Smooth muscle cell (in vitro differentiated cells): ENCODE measurements around the gene SLC47A2. TPM values are rescaled to one million over a fixed set of nuclear protein-coding genes. Genes with fewer than 3 reads are reported as not detected.

Experiments used
- DNase-seq: peaks from one replicate; lab custom pipeline; 2025; ENCODE audit not compliant: unreplicated experiment; lab: John Stamatoyannopoulos, UW
- H2AFZ ChIP-seq: fragments of 200-600 bp; sonication (generic); 2 replicates; pipeline ENCODE4 v1.6.0; 2016; ENCODE audit warnings: antibody characterized with exemption, low read depth, mild to moderate bottlenecking
- H3F3A ChIP-seq: fragments of 200-600 bp; sonication (generic); 2 replicates; pipeline ENCODE4 v1.6.0; 2017; ENCODE audit warnings: antibody characterized with exemption, low read depth
- H3K27ac ChIP-seq: fragments of 200-600 bp; sonication (generic); 2 replicates; pipeline ENCODE4 v1.5.1; 2016; ENCODE audit warnings: low read depth, mild to moderate bottlenecking
- H3K27me3 ChIP-seq: fragments of 200-600 bp; sonication (generic); 2 replicates; pipeline ENCODE4 v1.6.1; 2016; ENCODE audit warnings: low read depth, mild to moderate bottlenecking
- H3K36me3 ChIP-seq: fragments of 200-600 bp; sonication (generic); 2 replicates; pipeline ENCODE4 v1.5.1; 2016; ENCODE audit warnings: low read depth
- H3K4me1 ChIP-seq: fragments of 200-600 bp; sonication (generic); 2 replicates; pipeline ENCODE4 v1.5.1; 2016; ENCODE audit warnings: low read depth
- H3K4me2 ChIP-seq: fragments of 200-600 bp; sonication (generic); 2 replicates; pipeline ENCODE4 v1.6.0; 2016; ENCODE audit warnings: mild to moderate bottlenecking
- H3K4me3 ChIP-seq: fragments of 200-600 bp; sonication (generic); 2 replicates; pipeline ENCODE4 v1.5.1; 2016; ENCODE audit warnings: mild to moderate bottlenecking
- H3K79me2 ChIP-seq: fragments of 200-600 bp; sonication (generic); 2 replicates; pipeline ENCODE4 v1.6.0; 2016; ENCODE audit warnings: low read depth, mild to moderate bottlenecking
- H3K9ac ChIP-seq: fragments of 200-600 bp; sonication (generic); 2 replicates; pipeline ENCODE4 v1.6.0; 2016; ENCODE audit warnings: low read depth
- H3K9me3 ChIP-seq: fragments of 200-600 bp; sonication (generic); replicated peaks from 2 replicates; pipeline ENCODE4 v1.5.1; 2016; ENCODE audit warnings: low read depth
- H4K20me1 ChIP-seq: fragments of 200-600 bp; sonication (generic); 2 replicates; pipeline ENCODE4 v1.6.0; 2016; ENCODE audit warnings: low read depth
- CTCF ChIP-seq: fragments of 200-600 bp; sonication (generic); IDR thresholded peaks from 2 replicates; pipeline ENCODE4 v1.5.1; 2017; ENCODE audit warnings: borderline replicate concordance, mild to moderate bottlenecking, antibody characterized with exemption; ENCODE audit not compliant: insufficient read depth, poor library complexity, severe bottlenecking
- WGBS: methylation state at CpG from one replicate; pipeline ENCODE4 v1.1.7; 2016; ENCODE audit warnings: low lambda C conversion rate; 5-methylcytosine and 5-hydroxymethylcytosine counted together
- polyA plus RNA-seq: library from polyadenylated mRNA; unstranded; fragments of >200 nt; fragmentation: Nextera tagmentation; extraction: Ambion mirVana; gene quantifications from 2 replicates; pipeline ENCODE4 v1.2.1, GENCODE V29; 2016
- total RNA-seq: library from RNA; depleted of rRNA; stranded (reverse); fragments of >200 nt; gene quantifications from 2 replicates; pipeline ENCODE4 v1.2.3, GENCODE V29; 2014

Gene SLC47A2
- total and polyA plus RNA-seq, 2 experiments from 2014 or later = not detected

GRCh38 chr17:19740933-19741332, 24.5 kb upstream of the SLC47A2 start:
- Histone ChIP-seq H2AFZ (no peak overlapping the region), H3K9me3 (no peaks in the 10 kb centered on the region), H4K20me1 (no peaks in the 10 kb centered on the region), H3K4me3 (no peak overlapping the region), H3K27ac (no peak overlapping the region), H3K79me2 (no peaks in the 10 kb centered on the region), H3K4me2 (no peak overlapping the region), H3K9ac (no peak overlapping the region), H3K27me3 (peaks cover 7% of the 10 kb centered on the region), H3K36me3 (no peaks in the 10 kb centered on the region), H3K4me1 (peaks cover 6% of the 10 kb centered on the region), H3F3A (no peaks in the 10 kb centered on the region)
- no peak for DNase-seq
- 88% methylated on average over 7 of the region's 7 CpGs for WGBS
- no peak for TF ChIP-seq CTCF

- H3K79me2 ChIP-seq = no peaks in the 10 kb centered on the region
- H3K27ac ChIP-seq = no peak overlapping the region
- no peaks in the 10 kb centered on the region for H3K27me3 ChIP-seq
- no peaks in the 10 kb centered on the region for H3K4me1 ChIP-seq
- H3K9me3 ChIP-seq = no peaks in the 10 kb centered on the region
- no peak for DNase-seq
- H3K4me2 ChIP-seq = no peak overlapping the region
- no peak overlapping the region for H3K9ac ChIP-seq
- H3K36me3 ChIP-seq = no peaks in the 10 kb centered on the region
- H3F3A ChIP-seq = no peaks in the 10 kb centered on the region
- 91% methylated on average over 26 of the region's 26 CpGs for WGBS
- H3K4me3 ChIP-seq = no peak overlapping the region
- no peaks in the 10 kb centered on the region for H4K20me1 ChIP-seq
- TF ChIP-seq CTCF = no peak
- no peak overlapping the region for H2AFZ ChIP-seq
Measured at GRCh38 chr17:19739241-19740201, 23.1 kb upstream of the SLC47A2 start.

GRCh38 chr17:19738757-19739156, 22.4 kb upstream of the SLC47A2 start:
- H3K27ac ChIP-seq = no peak overlapping the region
- H3K4me1 ChIP-seq = no peaks in the 10 kb centered on the region
- no peak overlapping the region for H3K9ac ChIP-seq
- H2AFZ ChIP-seq = no peak overlapping the region
- no peaks in the 10 kb centered on the region for H3K79me2 ChIP-seq
- no peak for TF ChIP-seq CTCF
- H3F3A ChIP-seq = no peaks in the 10 kb centered on the region
- H3K4me2 ChIP-seq = no peak overlapping the region
- H3K27me3 ChIP-seq = no peaks in the 10 kb centered on the region
- no peak for DNase-seq
- no peaks in the 10 kb centered on the region for H4K20me1 ChIP-seq
- 96% methylated on average over 9 of the region's 9 CpGs for WGBS
- no peak overlapping the region for H3K4me3 ChIP-seq
- H3K9me3 ChIP-seq = no peaks in the 10 kb centered on the region
- no peaks in the 10 kb centered on the region for H3K36me3 ChIP-seq

DNA sequence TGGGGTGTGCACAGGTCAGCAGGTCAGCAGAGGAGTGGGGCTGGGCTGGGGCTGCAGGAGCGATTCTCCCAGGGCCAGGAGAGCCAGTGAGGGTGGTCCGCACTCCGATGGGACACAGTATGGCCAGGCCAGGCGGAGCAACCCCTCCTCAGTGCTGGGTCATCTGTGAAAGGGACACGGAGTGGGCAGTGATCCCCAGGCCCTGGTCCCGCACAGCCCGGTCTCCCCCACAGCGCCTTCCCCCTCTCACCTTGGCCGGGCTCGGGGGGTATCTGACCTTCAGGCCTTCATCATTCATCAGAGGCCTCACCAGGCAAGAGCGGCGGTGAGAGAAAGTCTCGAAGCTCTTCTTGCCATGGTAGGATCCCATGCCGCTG, 21.7 kb upstream of the SLC47A2 start:
- H3F3A ChIP-seq = no peaks in the 10 kb centered on the region
- no peaks in the 10 kb centered on the region for H3K36me3 ChIP-seq
- no peak for DNase-seq
- TF ChIP-seq CTCF = no peak
- H3K4me1 ChIP-seq = no peaks in the 10 kb centered on the region
- no peak overlapping the region for H3K4me2 ChIP-seq
- no peaks in the 10 kb centered on the region for H3K27me3 ChIP-seq
- H4K20me1 ChIP-seq = no peaks in the 10 kb centered on the region
- H2AFZ ChIP-seq = no peak overlapping the region
- H3K9ac ChIP-seq = no peak overlapping the region
- no peaks in the 10 kb centered on the region for H3K79me2 ChIP-seq
- H3K27ac ChIP-seq = no peak overlapping the region
- H3K4me3 ChIP-seq = no peak overlapping the region
- 98% methylated on average over 14 of the region's 14 CpGs for WGBS
- no peaks in the 10 kb centered on the region for H3K9me3 ChIP-seq
